Measurements from ENCODE around the gene FARS2.

FARS2 gene

GRCh38 chr6:5723841-5724691 lies 462.8 kb downstream of the FARS2 start:
- no peaks in the 10 kb centered on the region for H3K4me1 ChIP-seq (ENCODE audit: insufficient read depth, low read length)
- H3K4me3 ChIP-seq (ENCODE audit: low read depth in 1 of 2, low read length in 2 of 2) = no peak overlapping the region
- H3K27ac ChIP-seq (ENCODE audit: low read depth, low read length) = no peak overlapping the region
- no peaks in the 10 kb centered on the region for H3K27me3 ChIP-seq (ENCODE audit: control insufficient read depth in 1 of 2, insufficient read depth in 2 of 2, low read length in 2 of 2)
- H3K9ac ChIP-seq (ENCODE audit: low read length) = no peak overlapping the region
- H3K9me3 ChIP-seq (ENCODE audit: low read length) = no peaks in the 10 kb centered on the region
- no peaks in the 10 kb centered on the region for H3K36me3 ChIP-seq (ENCODE audit: insufficient read depth, low read length)

GRCh38 chr6:5724911-5725310 lies 463.6 kb downstream of the FARS2 start:
- H3K36me3 ChIP-seq (ENCODE audit: insufficient read depth, low read length) = no peaks in the 10 kb centered on the region
- H3K9me3 ChIP-seq (ENCODE audit: low read length) = no peaks in the 10 kb centered on the region
- H3K4me1 ChIP-seq (ENCODE audit: insufficient read depth, low read length) = peaks cover 4% of the 10 kb centered on the region
- no peak overlapping the region for H3K27ac ChIP-seq (ENCODE audit: low read depth, low read length)
- H3K27me3 ChIP-seq (ENCODE audit: control insufficient read depth in 1 of 2, insufficient read depth in 2 of 2, low read length in 2 of 2) = no peaks in the 10 kb centered on the region
- no peak overlapping the region for H3K9ac ChIP-seq (ENCODE audit: low read length)
- no peak overlapping the region for H3K4me3 ChIP-seq (ENCODE audit: low read depth in 1 of 2, low read length in 2 of 2)

- H3K4me1 ChIP-seq (ENCODE audit: insufficient read depth, low read length) = peaks cover 10% of the 10 kb centered on the region
Observed at GRCh38 chr6:5726976-5727718, 465.8 kb downstream of the FARS2 start.

GRCh38 chr6:5728351-5729079 lies 467.2 kb downstream of the FARS2 start:
- H3K4me1 ChIP-seq (ENCODE audit: insufficient read depth, low read length) = peaks cover 10% of the 10 kb centered on the region
- no peak overlapping the region for H3K27ac ChIP-seq (ENCODE audit: low read depth, low read length)
- H3K36me3 ChIP-seq (ENCODE audit: insufficient read depth, low read length) = no peaks in the 10 kb centered on the region
- no peaks in the 10 kb centered on the region for H3K27me3 ChIP-seq (ENCODE audit: control insufficient read depth in 1 of 2, insufficient read depth in 2 of 2, low read length in 2 of 2)
- no peak overlapping the region for H3K4me3 ChIP-seq (ENCODE audit: low read depth in 1 of 2, low read length in 2 of 2)
- no peaks in the 10 kb centered on the region for H3K9me3 ChIP-seq (ENCODE audit: low read length)
- no peak overlapping the region for H3K9ac ChIP-seq (ENCODE audit: low read length)

More at GRCh38 chr6:5726976-5727718, 465.8 kb downstream of the FARS2 start:
- no peak overlapping the region for H3K27ac ChIP-seq (ENCODE audit: low read depth, low read length)
- no peaks in the 10 kb centered on the region for H3K36me3 ChIP-seq (ENCODE audit: insufficient read depth, low read length)
- no peaks in the 10 kb centered on the region for H3K27me3 ChIP-seq (ENCODE audit: control insufficient read depth in 1 of 2, insufficient read depth in 2 of 2, low read length in 2 of 2)
- no peak overlapping the region for H3K4me3 ChIP-seq (ENCODE audit: low read depth in 1 of 2, low read length in 2 of 2)
- H3K9me3 ChIP-seq (ENCODE audit: low read length) = no peaks in the 10 kb centered on the region
- H3K9ac ChIP-seq (ENCODE audit: low read length) = no peak overlapping the region

- Histone ChIP-seq H3K27ac (ENCODE audit: low read depth, low read length) (no peak overlapping the region), H3K36me3 (ENCODE audit: insufficient read depth, low read length) (no peaks in the 10 kb centered on the region), H3K4me1 (ENCODE audit: insufficient read depth, low read length) (peaks cover 10% of the 10 kb centered on the region)
Observed at GRCh38 chr6:5729080-5729434, 467.7 kb downstream of the FARS2 start.

GRCh38 chr6:5729813-5730517 lies 468.7 kb downstream of the FARS2 start:
- peaks cover 10% of the 10 kb centered on the region for H3K4me1 ChIP-seq (ENCODE audit: insufficient read depth, low read length)

More at GRCh38 chr6:5729080-5729434, 467.7 kb downstream of the FARS2 start:
- no peaks in the 10 kb centered on the region for H3K9me3 ChIP-seq (ENCODE audit: low read length)
- no peak overlapping the region for H3K9ac ChIP-seq (ENCODE audit: low read length)
- H3K4me3 ChIP-seq (ENCODE audit: low read depth in 1 of 2, low read length in 2 of 2) = no peak overlapping the region
- H3K27me3 ChIP-seq (ENCODE audit: control insufficient read depth in 1 of 2, insufficient read depth in 2 of 2, low read length in 2 of 2) = no peaks in the 10 kb centered on the region

GRCh38 chr6:5730585-5731263 lies 469.4 kb downstream of the FARS2 start:
- Histone ChIP-seq H3K27me3 (ENCODE audit: control insufficient read depth in 1 of 2, insufficient read depth in 2 of 2, low read length in 2 of 2) (no peaks in the 10 kb centered on the region), H3K9ac (ENCODE audit: low read length) (no peak overlapping the region), H3K4me1 (ENCODE audit: insufficient read depth, low read length) (peaks cover 10% of the 10 kb centered on the region), H3K36me3 (ENCODE audit: insufficient read depth, low read length) (no peaks in the 10 kb centered on the region), H3K9me3 (ENCODE audit: low read length) (no peaks in the 10 kb centered on the region), H3K27ac (ENCODE audit: low read depth, low read length) (no peak overlapping the region), H3K4me3 (ENCODE audit: low read depth in 1 of 2, low read length in 2 of 2) (no peak overlapping the region)

More at GRCh38 chr6:5729813-5730517, 468.7 kb downstream of the FARS2 start:
- Histone ChIP-seq H3K27ac (ENCODE audit: low read depth, low read length) (no peak overlapping the region), H3K36me3 (ENCODE audit: insufficient read depth, low read length) (no peaks in the 10 kb centered on the region), H3K9ac (ENCODE audit: low read length) (no peak overlapping the region), H3K9me3 (ENCODE audit: low read length) (no peaks in the 10 kb centered on the region), H3K27me3 (ENCODE audit: control insufficient read depth in 1 of 2, insufficient read depth in 2 of 2, low read length in 2 of 2) (no peaks in the 10 kb centered on the region), H3K4me3 (ENCODE audit: low read depth in 1 of 2, low read length in 2 of 2) (no peak overlapping the region)

GRCh38 chr6:5731435-5731834 lies 470.1 kb downstream of the FARS2 start:
- no peaks in the 10 kb centered on the region for H3K27me3 ChIP-seq (ENCODE audit: control insufficient read depth in 1 of 2, insufficient read depth in 2 of 2, low read length in 2 of 2)
- H3K4me3 ChIP-seq (ENCODE audit: low read depth in 1 of 2, low read length in 2 of 2) = no peak overlapping the region
- H3K9ac ChIP-seq (ENCODE audit: low read length) = no peak overlapping the region

GRCh38 chr6:5732496-5732895 lies 471.2 kb downstream of the FARS2 start:
- no peak overlapping the region for H3K27ac ChIP-seq (ENCODE audit: low read depth, low read length)
- no peak overlapping the region for H3K4me3 ChIP-seq (ENCODE audit: low read depth in 1 of 2, low read length in 2 of 2)
- no peaks in the 10 kb centered on the region for H3K27me3 ChIP-seq (ENCODE audit: control insufficient read depth in 1 of 2, insufficient read depth in 2 of 2, low read length in 2 of 2)
- H3K4me1 ChIP-seq (ENCODE audit: insufficient read depth, low read length) = peaks cover 10% of the 10 kb centered on the region
- no peak overlapping the region for H3K9ac ChIP-seq (ENCODE audit: low read length)
- no peaks in the 10 kb centered on the region for H3K36me3 ChIP-seq (ENCODE audit: insufficient read depth, low read length)
- no peaks in the 10 kb centered on the region for H3K9me3 ChIP-seq (ENCODE audit: low read length)

More at GRCh38 chr6:5731435-5731834, 470.1 kb downstream of the FARS2 start:
- Histone ChIP-seq H3K36me3 (ENCODE audit: insufficient read depth, low read length) (no peaks in the 10 kb centered on the region), H3K4me1 (ENCODE audit: insufficient read depth, low read length) (peaks cover 10% of the 10 kb centered on the region), H3K9me3 (ENCODE audit: low read length) (no peaks in the 10 kb centered on the region), H3K27ac (ENCODE audit: low read depth, low read length) (no peak overlapping the region)

GRCh38 chr6:5736016-5736738 lies 474.9 kb downstream of the FARS2 start:
- Histone ChIP-seq H3K27me3 (ENCODE audit: control insufficient read depth in 1 of 2, insufficient read depth in 2 of 2, low read length in 2 of 2) (no peaks in the 10 kb centered on the region), H3K4me1 (ENCODE audit: insufficient read depth, low read length) (no peaks in the 10 kb centered on the region), H3K27ac (ENCODE audit: low read depth, low read length) (no peak overlapping the region), H3K36me3 (ENCODE audit: insufficient read depth, low read length) (no peaks in the 10 kb centered on the region), H3K9me3 (ENCODE audit: low read length) (no peaks in the 10 kb centered on the region), H3K9ac (ENCODE audit: low read length) (no peak overlapping the region), H3K4me3 (ENCODE audit: low read depth in 1 of 2, low read length in 2 of 2) (no peak overlapping the region)
